Measurements from ENCODE around the gene CUL7. TPM values are rescaled to one million over a fixed set of nuclear protein-coding genes. Genes with fewer than 3 reads are reported as not detected.

The CUL7 gene
- polyA plus RNA-seq, 1 donor from 2014 or later = 25.7 TPM

- no peaks in the 10 kb centered on the region for H3K79me2 ChIP-seq (replicated peaks; ENCODE audit: insufficient read depth, low read length)
- H3K27me3 ChIP-seq (ENCODE audit: insufficient read depth, low read depth, low read length) = no peaks in the 10 kb centered on the region
- no peaks in the 10 kb centered on the region for H3K9me2 ChIP-seq (ENCODE audit: insufficient read depth, low read length)
- no peaks in the 10 kb centered on the region for H4K20me1 ChIP-seq (ENCODE audit: insufficient read depth)
- H3K9me3 ChIP-seq (ENCODE audit: low read length) = no peaks in the 10 kb centered on the region
- no peak overlapping the region for H3K9ac ChIP-seq (ENCODE audit: low read length)
- no peak overlapping the region for H3K4me3 ChIP-seq (ENCODE audit: low read length)
- H2AFZ ChIP-seq (ENCODE audit: low read depth, low read length) = no peak overlapping the region
- H3K27ac ChIP-seq (ENCODE audit: low read length) = no peak overlapping the region
- H3F3A ChIP-seq (ENCODE audit: insufficient read depth, low read length, poor library complexity, severe bottlenecking) = no peaks in the 10 kb centered on the region
- no peak for TF ChIP-seq MXI1 (conservative IDR thresholded peaks at IDR 0.05; ENCODE audit: poor library complexity, severe bottlenecking)
- no peak for TF ChIP-seq EZH2 (IDR thresholded peaks at IDR 0.05; ENCODE audit: borderline replicate concordance, insufficient read depth, low read length, poor library complexity, severe bottlenecking)
- no peak for TF ChIP-seq SMC3 (conservative IDR thresholded peaks at IDR 0.05; ENCODE audit: poor library complexity)
- TF ChIP-seq CTCF (IDR thresholded peaks at IDR 0.05; ENCODE audit: poor library complexity, severe bottlenecking) = no peak
- TF ChIP-seq EP300 (conservative IDR thresholded peaks at IDR 0.05; ENCODE audit: poor library complexity, severe bottlenecking) = no peak
- no peak for TF ChIP-seq RAD21 (conservative IDR thresholded peaks at IDR 0.05)
- no peak for TF ChIP-seq POLR2AphosphoS5 (IDR thresholded peaks at IDR 0.05)
- no peak for TF ChIP-seq TAF1 (IDR thresholded peaks at IDR 0.05; ENCODE audit: low read depth)
- TF ChIP-seq REST (IDR thresholded peaks at IDR 0.05; ENCODE audit: borderline replicate concordance) = no peak
- no peaks in the 10 kb centered on the region for H3K36me3 ChIP-seq (ENCODE audit: insufficient read depth, low read length)
- H3K4me2 ChIP-seq (ENCODE audit: low read length) = no peak overlapping the region
Observed at GRCh38 chr6:43033496-43034189, 20.0 kb downstream of the CUL7 start.

- no peak overlapping the region for H3K27ac ChIP-seq (ENCODE audit: low read length)
- H3K4me2 ChIP-seq (ENCODE audit: low read length) = no peak overlapping the region
- no peaks in the 10 kb centered on the region for H4K20me1 ChIP-seq (ENCODE audit: insufficient read depth)
- H3K9me2 ChIP-seq (ENCODE audit: insufficient read depth, low read length) = no peaks in the 10 kb centered on the region
- TF ChIP-seq CTCF (IDR thresholded peaks at IDR 0.05; ENCODE audit: poor library complexity, severe bottlenecking) = no peak
- TF ChIP-seq POLR2AphosphoS5 (IDR thresholded peaks at IDR 0.05) = no peak
- TF ChIP-seq EZH2 (IDR thresholded peaks at IDR 0.05; ENCODE audit: borderline replicate concordance, insufficient read depth, low read length, poor library complexity, severe bottlenecking) = no peak
- no peak for TF ChIP-seq MXI1 (conservative IDR thresholded peaks at IDR 0.05; ENCODE audit: poor library complexity, severe bottlenecking)
- no peak for TF ChIP-seq REST (IDR thresholded peaks at IDR 0.05; ENCODE audit: borderline replicate concordance)
- no peak for TF ChIP-seq TAF1 (IDR thresholded peaks at IDR 0.05; ENCODE audit: low read depth)
- TF ChIP-seq SMC3 (conservative IDR thresholded peaks at IDR 0.05; ENCODE audit: poor library complexity) = no peak
- no peak for TF ChIP-seq EP300 (conservative IDR thresholded peaks at IDR 0.05; ENCODE audit: poor library complexity, severe bottlenecking)
- no peak for TF ChIP-seq RAD21 (conservative IDR thresholded peaks at IDR 0.05)
- no peak overlapping the region for H3K4me3 ChIP-seq (ENCODE audit: low read length)
- H2AFZ ChIP-seq (ENCODE audit: low read depth, low read length) = no peak overlapping the region
- H3K36me3 ChIP-seq (ENCODE audit: insufficient read depth, low read length) = no peaks in the 10 kb centered on the region
- no peaks in the 10 kb centered on the region for H3K9me3 ChIP-seq (ENCODE audit: low read length)
- no peaks in the 10 kb centered on the region for H3K27me3 ChIP-seq (ENCODE audit: insufficient read depth, low read depth, low read length)
- no peaks in the 10 kb centered on the region for H3F3A ChIP-seq (ENCODE audit: insufficient read depth, low read length, poor library complexity, severe bottlenecking)
- H3K9ac ChIP-seq (ENCODE audit: low read length) = no peak overlapping the region
- H3K79me2 ChIP-seq (replicated peaks; ENCODE audit: insufficient read depth, low read length) = no peaks in the 10 kb centered on the region
Observed at GRCh38 chr6:43032326-43032725, 21.3 kb downstream of the CUL7 start.

Measured in neural cell (in vitro differentiated cells).